Endometrial microvascular endothelial cells (primary cell): Measurements from ENCODE around the gene ZNRF1. TPM values are rescaled to one million over a fixed set of nuclear protein-coding genes. Genes with fewer than 3 reads are reported as not detected.
"Not testable (repeated sequence)": the region's sequence is repeated elsewhere in the genome, so short reads cannot be mapped to it uniquely, and the experiment has no call there.

Source experiments
- in situ Hi-C: cut with HindIII; loops from 2 replicates; pipeline ENCODE4 v1.10.0; 2017; ENCODE audit warnings: low sequenced_read_pairs, low pct_unique_long_range_greater_than_20kb; ENCODE audit errors: inconsistent ontology term
- total RNA-seq: library from RNA; depleted of rRNA; stranded (reverse); fragments of >200 nt; gene quantifications from one replicate; pipeline ENCODE4 v1.2.3, GENCODE V29; 2015; ENCODE audit errors: inconsistent ontology term

The ZNRF1 gene
- total RNA-seq, 1 donor from 2014 or later, result 16.5 TPM

GRCh38 chr16:75118943-75119539, 120.2 kb downstream of the ZNRF1 start:
- in situ Hi-C loops, result no loop called here

- in situ Hi-C loops, result no loop called here
Measured at GRCh38 chr16:75120253-75120652, 121.4 kb downstream of the ZNRF1 start.

- in situ Hi-C loops, result no loop called here
Measured at GRCh38 chr16:75121949-75122568, 123.2 kb downstream of the ZNRF1 start.

- in situ Hi-C loops, result no loop called here
Measured at GRCh38 chr16:75122609-75123008, 123.8 kb downstream of the ZNRF1 start.

- in situ Hi-C loops, result no loop called here
Measured at GRCh38 chr16:75127713-75128415, 129.0 kb downstream of the ZNRF1 start.

GRCh38 chr16:75129421-75130149, 130.8 kb downstream of the ZNRF1 start:
- in situ Hi-C loops, result not testable (repeated sequence)

GRCh38 chr16:75130150-75130771, 131.4 kb downstream of the ZNRF1 start:
- in situ Hi-C loops, result no loop called here

GRCh38 chr16:75131081-75131480, 132.3 kb downstream of the ZNRF1 start:
- in situ Hi-C loops, result no loop called here

- in situ Hi-C loops, result no loop called here
Measured at GRCh38 chr16:75138233-75138632, 139.4 kb downstream of the ZNRF1 start.

GRCh38 chr16:75138636-75139035, 139.8 kb downstream of the ZNRF1 start:
- in situ Hi-C loops, result no loop called here

- in situ Hi-C loops, result no loop called here
Measured at GRCh38 chr16:75139498-75139897, 140.7 kb downstream of the ZNRF1 start.

- in situ Hi-C loops, result no loop called here
Measured at GRCh38 chr16:75143941-75144340, 145.1 kb downstream of the ZNRF1 start.

- in situ Hi-C loops, result no loop called here
Measured at GRCh38 chr16:75147968-75148310, 149.1 kb downstream of the ZNRF1 start.

GRCh38 chr16:75148311-75149195, 149.7 kb downstream of the ZNRF1 start, which contains the start of gene ZFP1:
ZFP1 (plus strand) TSS chr16:75148524; CDS start chr16:75152952, 4,428 bp downstream.
- in situ Hi-C loops, result no loop called here

GRCh38 chr16:75151798-75152197, 153.0 kb downstream of the ZNRF1 start:
- in situ Hi-C loops, result no loop called here

GRCh38 chr16:75152635-75153034, 153.8 kb downstream of the ZNRF1 start:
- in situ Hi-C loops, result no loop called here

GRCh38 chr16:75160386-75160785, 161.6 kb downstream of the ZNRF1 start:
- in situ Hi-C loops, result no loop called here
